Measurements from ENCODE around the gene SLC6A2.

GRCh38 chr16:55734665-55735064, 78.9 kb downstream of the SLC6A2 start:
- TF ChIP-seq CTCF (IDR thresholded peaks at IDR 0.05): no peak
- no peak for TF ChIP-seq POLR2AphosphoS5 (IDR thresholded peaks at IDR 0.05)
